Endometrial microvascular endothelial cells (primary cell): Measurements from ENCODE around the gene EPHA4. TPM values are rescaled to one million over a fixed set of nuclear protein-coding genes. Genes with fewer than 3 reads are reported as not detected.
"Not testable (repeated sequence)": the region's sequence is repeated elsewhere in the genome, so short reads cannot be mapped to it uniquely, and the experiment has no call there.

Source experiments
- in situ Hi-C: cut with HindIII; loops from 2 replicates; pipeline ENCODE4 v1.10.0; 2017; ENCODE audit warnings: low sequenced_read_pairs, low pct_unique_long_range_greater_than_20kb; ENCODE audit errors: inconsistent ontology term
- total RNA-seq: library from RNA; depleted of rRNA; stranded (reverse); fragments of >200 nt; gene quantifications from one replicate; pipeline ENCODE4 v1.2.3, GENCODE V29; 2015; ENCODE audit errors: inconsistent ontology term

The EPHA4 gene
- total RNA-seq, 1 donor from 2014 or later, result 16.6 TPM

DNA sequence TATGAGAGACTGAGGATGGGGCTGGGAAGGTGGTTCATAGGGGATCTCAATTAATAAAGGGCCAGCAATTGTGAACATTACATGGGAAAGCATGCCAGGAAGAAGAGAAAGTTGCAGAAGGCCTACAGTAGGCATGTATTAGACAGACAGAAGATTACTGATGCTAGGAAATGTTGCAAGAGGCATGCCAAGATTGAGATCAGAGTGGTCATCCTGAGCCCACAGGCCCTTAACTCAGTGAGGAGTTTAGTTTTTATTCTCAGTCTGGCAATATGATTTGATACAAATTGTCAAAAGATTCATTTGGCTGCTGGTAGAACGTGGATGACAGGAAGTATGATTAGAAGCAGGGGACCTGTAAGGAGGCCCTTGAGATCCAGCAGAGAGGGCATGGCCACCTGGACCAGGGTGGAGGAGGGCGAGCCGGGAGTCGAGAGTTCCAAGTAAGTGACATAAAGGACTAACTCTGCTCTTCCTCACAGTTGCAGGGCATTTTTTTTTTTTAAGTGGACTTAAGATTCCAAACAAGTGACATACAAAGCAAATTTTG is 54.9 kb downstream of the EPHA4 start:
- in situ Hi-C loops, result no loop called here

- in situ Hi-C loops, result no loop called here
Measured at GRCh38 chr2:221515864-221516263, 56.2 kb downstream of the EPHA4 start.

DNA sequence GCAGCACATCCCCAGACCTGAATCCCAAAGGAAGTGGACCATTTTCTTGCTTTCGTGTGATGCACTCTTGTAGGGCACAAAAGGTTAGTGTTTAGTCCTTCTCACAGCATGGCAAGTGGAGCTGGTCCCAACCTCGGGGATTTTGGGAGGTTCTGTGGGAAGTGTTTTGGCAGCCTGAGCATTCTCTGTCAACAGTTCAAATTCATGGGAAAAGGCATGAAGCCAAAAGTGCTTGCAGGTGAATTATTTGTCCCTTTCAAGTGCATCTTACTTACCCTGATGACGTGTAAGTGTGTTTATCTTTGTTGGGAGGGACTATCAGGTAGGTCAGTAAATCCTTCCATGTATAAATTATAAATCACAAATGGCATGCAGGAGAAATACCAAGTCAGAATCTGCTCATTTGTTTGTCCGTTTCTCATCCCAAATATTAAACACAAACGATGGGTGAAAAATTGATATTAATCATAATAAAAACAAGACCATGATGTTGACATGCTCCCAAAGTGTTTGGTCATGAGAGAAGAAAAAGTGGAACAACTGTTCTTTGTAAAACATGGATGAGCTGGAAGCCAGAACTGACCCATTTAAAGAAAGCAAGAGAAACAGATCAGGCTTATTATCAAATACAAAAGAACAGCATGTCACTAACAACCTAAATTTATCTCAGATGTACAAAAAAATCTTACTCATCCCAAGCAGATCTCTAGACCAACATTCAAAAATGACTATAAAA is 57.6 kb downstream of the EPHA4 start:
- in situ Hi-C loops, result no loop called here

GRCh38 chr2:221513232-221513631 is 58.9 kb downstream of the EPHA4 start:
- in situ Hi-C loops, result no loop called here

GRCh38 chr2:221511325-221511724 is 60.8 kb downstream of the EPHA4 start:
- in situ Hi-C loops, result not testable (repeated sequence)

DNA sequence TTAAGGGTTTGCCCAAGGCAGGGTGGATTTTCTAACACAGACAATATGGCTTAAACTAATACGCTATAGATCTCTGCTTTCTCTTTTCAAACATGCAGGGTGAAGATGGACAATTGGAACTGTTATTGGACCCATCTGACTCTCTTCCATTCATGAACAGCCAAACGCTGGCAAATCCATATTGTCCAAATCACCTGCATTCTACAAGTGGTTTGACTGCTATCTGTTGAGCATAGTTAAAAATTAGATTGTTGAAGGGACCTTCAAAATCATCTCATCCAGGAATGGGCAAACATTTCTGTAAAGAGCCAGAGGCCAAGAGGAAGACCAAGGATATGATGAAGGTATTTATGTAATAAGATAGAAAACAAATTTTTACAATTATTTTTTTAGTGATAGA is 65.6 kb downstream of the EPHA4 start:
- in situ Hi-C loops, result no loop called here

- in situ Hi-C loops, result no loop called here
Measured at GRCh38 chr2:221505605-221506004, 66.5 kb downstream of the EPHA4 start.

DNA sequence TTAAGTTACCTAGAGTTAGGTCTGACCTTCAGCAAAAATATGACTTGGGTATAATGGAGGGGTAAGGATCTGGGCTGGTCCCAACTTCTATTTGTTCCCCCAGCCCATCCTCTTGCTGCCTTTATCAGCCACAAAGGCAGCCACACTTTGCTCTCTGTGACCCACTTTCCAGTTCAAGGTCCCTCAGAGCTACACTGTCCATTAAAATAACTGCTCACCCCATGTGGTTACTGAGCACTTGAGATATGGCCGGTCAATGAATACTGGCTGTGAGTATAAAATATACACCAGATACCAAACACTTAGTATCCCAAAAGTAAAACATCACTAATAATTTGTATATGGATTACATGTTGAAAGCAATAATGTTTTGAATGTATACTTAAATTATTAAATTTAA is 67.2 kb downstream of the EPHA4 start:
- in situ Hi-C loops, result no loop called here

DNA sequence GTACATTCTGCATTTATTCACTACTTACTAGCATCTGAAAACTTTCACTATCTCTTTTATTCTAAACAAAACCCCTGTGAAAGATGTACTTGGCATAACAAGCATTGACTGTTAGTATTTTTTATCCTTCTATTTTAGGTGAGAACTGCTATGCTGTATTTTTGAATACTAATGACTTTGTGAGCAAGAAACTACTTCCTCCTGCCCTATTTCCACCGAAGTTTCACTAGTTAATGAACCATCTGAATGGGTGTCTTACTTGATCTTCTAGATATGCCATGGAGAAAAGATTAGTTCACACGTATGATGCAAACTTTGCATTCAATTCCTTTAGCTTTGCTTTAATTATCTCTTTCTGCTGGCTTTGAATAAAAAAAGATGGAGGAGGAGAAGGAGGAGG is 68.1 kb downstream of the EPHA4 start:
- in situ Hi-C loops, result no loop called here

DNA sequence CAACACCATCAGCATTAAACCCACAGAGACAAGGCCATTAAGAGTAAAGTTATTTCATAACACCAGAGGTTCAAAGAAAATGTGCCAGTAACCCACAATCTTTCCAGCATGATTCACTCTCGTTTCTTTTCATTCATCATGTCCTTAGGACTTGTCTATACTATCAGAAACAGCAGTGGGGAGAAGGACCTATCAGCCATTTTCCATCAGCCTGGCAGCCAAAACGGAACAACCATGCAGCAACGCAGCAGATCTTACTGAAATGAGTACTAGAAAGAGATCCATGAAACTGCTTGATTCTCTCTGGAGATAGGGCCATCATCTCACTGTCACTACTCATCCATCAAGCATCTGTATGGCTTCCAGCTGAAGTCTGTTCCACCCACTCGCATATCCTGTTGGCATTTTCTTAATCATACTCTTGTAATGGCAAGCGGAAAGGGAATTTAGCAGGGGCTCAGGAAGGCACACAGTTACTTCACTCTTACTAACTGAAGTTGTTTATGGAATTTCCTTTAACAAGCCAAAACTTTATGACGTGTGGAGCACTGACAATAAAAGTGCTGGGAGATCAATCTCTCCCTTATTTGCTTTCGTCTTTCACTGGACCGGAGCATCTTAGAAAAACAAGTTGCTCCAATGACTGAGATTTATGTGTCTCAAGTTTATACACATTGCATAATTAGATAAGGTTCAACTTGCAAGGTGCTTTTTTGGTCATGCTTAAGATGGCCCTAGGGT is 69.7 kb downstream of the EPHA4 start:
- in situ Hi-C loops, result no loop called here

DNA sequence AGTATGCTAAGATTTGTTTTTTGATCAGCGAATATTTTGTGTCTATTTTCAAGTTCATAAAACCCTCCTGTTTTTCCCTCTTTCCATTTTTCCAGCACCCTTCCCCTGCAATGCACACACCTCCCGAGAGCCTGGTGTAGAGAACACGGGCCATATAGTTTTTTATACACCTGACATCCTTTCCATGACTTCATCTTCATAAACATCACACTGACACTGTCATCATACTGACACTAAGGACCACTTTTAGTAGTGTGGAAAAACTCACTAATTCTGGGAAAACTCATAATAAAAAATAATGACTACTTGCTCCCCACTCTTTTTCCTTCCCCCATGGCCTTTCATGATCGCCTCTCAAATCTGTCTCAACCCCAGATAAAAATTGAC is 70.2 kb downstream of the EPHA4 start:
- in situ Hi-C loops, result no loop called here

- in situ Hi-C loops, result no loop called here
Measured at GRCh38 chr2:221501210-221501882, 70.8 kb downstream of the EPHA4 start.

DNA sequence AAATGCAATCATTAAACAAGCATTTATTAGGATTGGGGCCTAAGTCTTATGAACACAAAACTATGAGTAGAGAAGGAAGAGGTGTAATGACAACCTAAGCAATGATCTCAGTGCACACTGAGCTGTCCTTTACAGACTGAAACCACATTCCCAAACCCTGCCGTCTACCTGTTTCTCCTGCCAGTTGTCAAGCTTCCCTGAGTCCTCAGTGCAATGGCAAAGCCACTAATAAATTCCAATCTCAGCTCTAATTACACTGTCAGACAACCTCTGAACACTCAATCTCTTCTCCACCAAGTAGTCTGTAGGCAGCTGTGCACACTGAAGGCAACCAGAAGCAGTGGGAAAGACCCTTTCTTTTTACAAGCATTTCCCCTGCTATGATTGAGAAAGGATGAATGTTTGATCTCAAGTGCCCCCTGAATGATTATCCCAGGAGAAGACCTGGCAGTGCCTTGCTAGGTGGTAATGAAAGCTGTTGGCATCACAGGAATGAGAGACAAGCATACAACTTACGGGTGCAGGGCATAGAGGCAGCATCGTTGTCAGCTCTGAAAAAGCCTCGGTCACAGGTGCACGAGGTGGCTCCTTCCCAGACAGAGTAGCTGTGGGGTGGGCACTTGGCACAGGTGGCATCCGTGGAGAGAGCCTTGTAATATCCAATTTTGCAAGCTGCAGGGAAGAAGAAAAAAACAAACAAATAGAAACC is 71.4 kb downstream of the EPHA4 start:
- in situ Hi-C loops, result no loop called here

DNA sequence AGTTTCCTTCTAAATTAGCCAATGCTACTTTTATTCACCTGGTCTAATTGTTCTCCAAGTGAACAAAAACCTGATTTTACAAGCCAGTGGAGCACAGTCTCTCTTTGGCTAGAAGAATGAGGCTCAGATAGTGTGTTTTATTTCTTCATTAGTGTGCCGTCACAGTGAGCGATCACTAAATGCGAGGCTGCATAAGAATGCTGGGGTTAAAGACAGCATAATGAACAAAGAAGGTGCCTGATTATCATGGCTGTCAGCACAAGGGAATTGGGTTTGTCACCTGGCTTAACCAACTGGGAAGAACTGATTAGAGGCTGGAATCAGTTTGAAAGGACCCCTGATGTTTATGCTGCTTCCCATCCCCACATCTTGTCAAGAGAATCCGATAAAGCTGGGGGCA is 76.4 kb downstream of the EPHA4 start:
- in situ Hi-C loops, result no loop called here

DNA sequence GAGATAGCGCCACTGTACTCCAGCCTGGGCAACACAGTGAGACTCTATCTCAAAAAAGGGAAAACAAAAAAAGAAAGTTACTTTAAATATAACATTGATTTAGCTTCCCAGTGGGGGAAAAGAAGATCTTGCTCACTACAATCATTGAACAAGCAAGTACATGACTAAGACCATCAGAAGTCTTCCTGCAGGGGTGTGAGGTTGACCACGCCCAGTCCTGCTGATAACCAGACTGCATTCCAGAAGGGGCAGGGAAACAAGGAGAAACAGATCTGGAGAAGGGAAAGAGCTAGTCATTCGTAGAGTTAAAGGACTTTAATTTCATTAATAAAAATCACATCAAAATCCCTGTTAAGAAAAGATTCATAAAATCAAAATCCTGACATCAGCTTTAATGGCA is 77.5 kb downstream of the EPHA4 start:
- in situ Hi-C loops, result no loop called here

DNA sequence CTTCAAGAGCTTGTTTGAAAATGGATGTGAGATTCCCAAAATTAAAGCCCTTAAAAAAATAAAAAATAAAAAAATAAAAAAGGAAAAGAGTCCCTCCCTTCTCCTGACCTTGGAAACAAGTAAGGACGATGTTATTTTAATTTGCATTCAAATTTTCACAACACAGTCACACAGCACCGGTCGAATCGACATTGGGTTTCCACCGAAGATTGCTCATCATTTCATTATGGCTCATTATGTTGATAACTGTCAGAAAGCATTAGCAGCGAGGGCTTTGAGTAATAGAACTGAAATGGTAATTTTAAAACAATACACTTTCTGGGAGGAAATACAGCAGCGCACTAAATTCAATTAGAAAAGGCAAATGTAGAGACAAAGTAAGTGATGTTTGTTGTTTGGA is 78.7 kb downstream of the EPHA4 start:
- in situ Hi-C loops, result no loop called here

- in situ Hi-C loops, result no loop called here
Measured at GRCh38 chr2:221492636-221493035, 79.5 kb downstream of the EPHA4 start.

DNA sequence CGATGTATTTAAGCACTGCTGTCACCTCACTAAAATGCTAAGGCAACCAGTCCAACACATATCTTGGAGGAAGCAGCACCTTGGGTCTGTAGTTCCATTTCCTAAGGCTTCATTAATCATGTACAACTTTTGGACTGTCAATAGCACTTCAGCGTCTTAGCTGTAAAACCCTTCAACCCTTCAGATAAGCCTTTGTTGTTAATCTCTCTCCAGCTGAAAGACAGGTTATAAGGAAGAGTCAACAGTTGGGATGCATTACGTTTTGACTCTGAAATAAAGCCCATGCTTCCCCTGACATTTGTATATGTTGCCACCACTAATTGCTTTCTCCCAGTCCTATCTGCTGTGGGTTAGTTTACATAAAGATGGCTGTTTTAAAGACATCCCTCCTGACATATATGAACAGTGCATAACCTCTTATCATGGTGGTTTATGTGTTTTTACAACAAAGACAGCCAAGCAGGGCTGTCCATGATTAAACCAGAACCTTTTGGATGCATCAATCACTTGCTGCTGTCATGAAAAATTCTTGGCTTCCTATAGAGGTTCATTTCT is 81.5 kb downstream of the EPHA4 start:
- in situ Hi-C loops, result no loop called here
